Liver (tissue), 9 donors: Measurements from ENCODE around the gene POU2AF3. TPM values are rescaled to one million over a fixed set of nuclear protein-coding genes. Genes with fewer than 3 reads are reported as not detected.

Source experiments
- DNase-seq: peaks from one replicate; pipeline ENCODE4 v3.0.0-alpha.2; 2017; ENCODE audit warnings: low spot score
- H3K27ac ChIP-seq, 2 donors: one replicate each; pipeline ENCODE4 v1.7.0; 2013; ENCODE audit warnings: inconsistent platforms in 2 of 2, low read length in 2 of 2, control low read depth in 1 of 2, low read depth in 1 of 2, mild to moderate bottlenecking in 1 of 2
- H3K27me3 ChIP-seq, 4 donors: one replicate each; pipeline versions ENCODE4 v1.6.1 to v1.7.0; 2013; ENCODE audit warnings: low read length in 3 of 4, inconsistent platforms in 1 of 4, mild to moderate bottlenecking in 1 of 4, moderate library complexity in 1 of 4; ENCODE audit not compliant: control insufficient read depth in 4 of 4, insufficient read depth in 4 of 4
- H3K36me3 ChIP-seq, 4 donors: one replicate each; pipeline versions ENCODE4 v1.6.1 to v1.7.0; 2013; ENCODE audit warnings: low read length in 3 of 4, mild to moderate bottlenecking in 3 of 4, low read depth in 1 of 4, moderate library complexity in 1 of 4; ENCODE audit not compliant: control insufficient read depth in 4 of 4, insufficient read depth in 3 of 4
- H3K4me1 ChIP-seq, 4 donors: one replicate each; pipeline versions ENCODE4 v1.6.1 to v1.7.0; 2013; ENCODE audit warnings: low read length in 3 of 4, mild to moderate bottlenecking in 3 of 4, moderate library complexity in 1 of 4; ENCODE audit not compliant: control insufficient read depth in 4 of 4, insufficient read depth in 4 of 4
- H3K4me3 ChIP-seq, 3 donors: one replicate each; pipeline versions ENCODE4 v1.6.1 to v1.7.0; 2013; ENCODE audit warnings: low read length in 3 of 3, control low read depth in 1 of 3, low read depth in 1 of 3, mild to moderate bottlenecking in 1 of 3
- H3K9ac ChIP-seq, 2 donors: one replicate each; pipeline ENCODE4 v1.7.0; 2013; ENCODE audit warnings: low read length in 2 of 2, mild to moderate bottlenecking in 2 of 2, moderate library complexity in 2 of 2, control low read depth in 1 of 2, low read depth in 1 of 2
- H3K9me3 ChIP-seq, 4 donors: one replicate each; pipeline versions ENCODE4 v1.6.1 to v1.7.0; 2013; ENCODE audit warnings: low read length in 3 of 4; ENCODE audit not compliant: control insufficient read depth in 4 of 4
- ATF3 ChIP-seq: IDR thresholded peaks from 2 replicates; pipeline ENCODE4 v1.6.1; 2016; ENCODE audit warnings: antibody characterized with exemption
- CTCF ChIP-seq: fragments of 150-350 bp; IDR thresholded peaks from 2 replicates; pipeline ENCODE4 v1.5.1; 2017; ENCODE audit warnings: improper control_type of control experiment, low read depth, low read length; ENCODE audit not compliant: missing input control
- EGR1 ChIP-seq, 2 donors: IDR thresholded peaks; 2 replicates each; pipeline ENCODE4 v1.6.1; 2016 to 2018; ENCODE audit warnings: antibody characterized with exemption in 2 of 2, low read depth in 2 of 2
- FOXA1 ChIP-seq: IDR thresholded peaks from 2 replicates; pipeline ENCODE4 v1.6.1; 2016; ENCODE audit warnings: antibody characterized with exemption
- FOXA2 ChIP-seq: IDR thresholded peaks from 2 replicates; pipeline ENCODE4 v1.6.1; 2016; ENCODE audit warnings: antibody characterized with exemption
- GABPA ChIP-seq, 2 donors: IDR thresholded peaks in 1 of 2; conservative IDR thresholded peaks in 1 of 2; 2 replicates each; pipeline ENCODE4 v1.6.1; 2016; ENCODE audit warnings: antibody characterized with exemption in 2 of 2, mild to moderate bottlenecking in 1 of 2, moderate library complexity in 1 of 2
- HNF4A ChIP-seq, 2 donors: conservative IDR thresholded peaks; 2 replicates each; pipeline ENCODE4 v1.6.1; 2016; ENCODE audit warnings: antibody characterized with exemption in 2 of 2, mild to moderate bottlenecking in 2 of 2
- HNF4G ChIP-seq: IDR thresholded peaks from 2 replicates; pipeline ENCODE4 v1.6.1; 2016; ENCODE audit warnings: antibody characterized with exemption
- JUND ChIP-seq, 2 donors: IDR thresholded peaks; 2 replicates each; pipeline ENCODE4 v1.6.1; 2016; ENCODE audit warnings: antibody characterized with exemption in 2 of 2
- MAX ChIP-seq: IDR thresholded peaks from 2 replicates; pipeline ENCODE4 v1.6.1; 2016; ENCODE audit warnings: antibody characterized with exemption
- NR2F2 ChIP-seq: IDR thresholded peaks from 2 replicates; pipeline ENCODE4 v1.6.1; 2016; ENCODE audit warnings: antibody characterized with exemption
- RAD21 ChIP-seq, 2 donors: IDR thresholded peaks; 2 replicates each; pipeline ENCODE4 v1.6.1; 2016; ENCODE audit warnings: antibody characterized with exemption in 2 of 2, mild to moderate bottlenecking in 2 of 2
- REST ChIP-seq: IDR thresholded peaks from 2 replicates; pipeline ENCODE4 v1.6.1; 2016; ENCODE audit warnings: antibody characterized with exemption, mild to moderate bottlenecking
- RXRA ChIP-seq, 2 donors: IDR thresholded peaks; 2 replicates each; pipeline ENCODE4 v1.6.1; 2017 to 2018; ENCODE audit warnings: antibody characterized with exemption in 2 of 2, mild to moderate bottlenecking in 1 of 2
- SP1 ChIP-seq: IDR thresholded peaks from 2 replicates; pipeline ENCODE4 v1.6.1; 2018; ENCODE audit warnings: antibody characterized with exemption, mild to moderate bottlenecking
- TAF1 ChIP-seq: conservative IDR thresholded peaks from 2 replicates; pipeline ENCODE4 v1.6.1; 2016; ENCODE audit warnings: antibody characterized with exemption, mild to moderate bottlenecking
- YY1 ChIP-seq: IDR thresholded peaks from 2 replicates; pipeline ENCODE4 v1.6.1; 2016; ENCODE audit warnings: antibody characterized with exemption, mild to moderate bottlenecking
- ZBTB33 ChIP-seq: IDR thresholded peaks from 2 replicates; pipeline ENCODE4 v1.6.1; 2016; ENCODE audit warnings: antibody characterized with exemption
- WGBS: extraction: QIAGEN DNeasy Blood & Tissue Kit; methylation state at CpG from one replicate; pipeline ENCODE4 v1.1.7; 2013; 5-methylcytosine and 5-hydroxymethylcytosine counted together
- polyA plus RNA-seq, 2 donors: library from polyadenylated mRNA; stranded (reverse) in 1 of 2; unstranded in 1 of 2; fragments of 200-250 nt in 1 of 2; fragments of >200 nt in 1 of 2; fragmentation: Nextera tagmentation in 1 of 2; extraction: Ambion mirVana in 1 of 2; gene quantifications; one replicate each; pipeline versions ENCODE4 v1.2.1 to v1.2.3, GENCODE V29; 2013 to 2015
- total RNA-seq, 2 donors: library from RNA; depleted of rRNA; stranded (reverse); fragments of >200 nt; gene quantifications; one replicate each; pipeline ENCODE4 v1.2.3, GENCODE V29; 2014
- donor health status: healthy.
- donor health status: healthy.
- donor health status: healthy.
- donor health status: healthy.
- donor health status: healthy.

The POU2AF3 gene
- total RNA-seq (under 1 TPM; 0.17 to 0.65 TPM), polyA plus RNA-seq (under 1 TPM; 0.33 to 0.68 TPM)

GRCh38 chr11:111298413-111299100 is at the start of gene POU2AF3:
Gene POU2AF3 (plus strand): TSS chr11:111298546. CDS start chr11:111298582, 36 bp downstream.
- H3K9ac ChIP-seq, result peak within 1 kb of the TSS in 1 of 2 donors; percentile 1
- H3K27ac ChIP-seq, result peak within 1 kb of the TSS; percentile 72 to 74

GRCh38 chr11:111250936-111251335 is 47.4 kb upstream of the POU2AF3 start:
- TF ChIP-seq SP1, result no peak
- no peak for TF ChIP-seq NR2F2
- TF ChIP-seq TAF1, result no peak
- TF ChIP-seq FOXA2, result no peak
- TF ChIP-seq FOXA1, result no peak
- no peak for TF ChIP-seq GABPA (IDR thresholded peaks at IDR 0.05 in 1 of 2, conservative IDR thresholded peaks at IDR 0.05 in 1 of 2)
- no peak for TF ChIP-seq EGR1 (IDR thresholded peaks at IDR 0.05; ENCODE audit: low read depth in 2 of 2)
- TF ChIP-seq JUND (IDR thresholded peaks at IDR 0.05), result no peak
- DNase-seq, result no peak
- Histone ChIP-seq H3K4me3 (no peak overlapping the region), H3K27ac (no peak overlapping the region), H3K36me3 (no peaks in the 10 kb centered on the region), H3K9ac (no peak overlapping the region), H3K9me3 (no peaks in the 10 kb centered on the region), H3K4me1 (no peaks in the 10 kb centered on the region), H3K27me3 (peaks cover 0 to 5% (median 0%) of the 10 kb centered on the region in 4 donors)
- WGBS, result 64% methylated on average over 2 of the region's 2 CpGs

More at GRCh38 chr11:111298413-111299100, at the start of gene POU2AF3:
- Histone ChIP-seq H3K4me3 (peak within 1 kb of the TSS; percentile 60 to 67 (median 62)), H3K4me1 (peaks cover 8 to 47% (median 42%) of the 10 kb centered on the region in 4 donors), H3K36me3 (no peaks in the 10 kb centered on the region), H3K9me3 (no peaks in the 10 kb centered on the region), H3K27me3 (no peaks in the 10 kb centered on the region)
- WGBS, result 28% methylated on average over 57 of the region's 57 CpGs
- peak; percentile 45 for DNase-seq
- TF ChIP-seq RXRA (IDR thresholded peaks at IDR 0.05), result no peak
- TF ChIP-seq RAD21 (IDR thresholded peaks at IDR 0.05), result no peak
- no peak for TF ChIP-seq SP1
- no peak for TF ChIP-seq HNF4G
- TF ChIP-seq JUND (IDR thresholded peaks at IDR 0.05), result no peak

- Histone ChIP-seq H3K36me3 (no peaks in the 10 kb centered on the region), H3K4me3 (no peak overlapping the region), H3K27me3 (peaks cover 0 to 5% (median 0%) of the 10 kb centered on the region in 4 donors), H3K9ac (no peak overlapping the region), H3K27ac (no peak overlapping the region), H3K4me1 (no peaks in the 10 kb centered on the region), H3K9me3 (no peaks in the 10 kb centered on the region)
- TF ChIP-seq ATF3 (no peak), SP1 (no peak), HNF4A (conservative IDR thresholded peaks at IDR 0.05) (no peak), ZBTB33 (no peak), GABPA (IDR thresholded peaks at IDR 0.05 in 1 of 2, conservative IDR thresholded peaks at IDR 0.05 in 1 of 2) (no peak), TAF1 (no peak), RAD21 (IDR thresholded peaks at IDR 0.05) (no peak), REST (no peak), EGR1 (IDR thresholded peaks at IDR 0.05; ENCODE audit: low read depth in 2 of 2) (no peak), FOXA2 (no peak), HNF4G (no peak), JUND (IDR thresholded peaks at IDR 0.05) (no peak), FOXA1 (no peak), NR2F2 (no peak), YY1 (no peak), RXRA (IDR thresholded peaks at IDR 0.05) (no peak), MAX (no peak), CTCF (no peak)
- no peak for DNase-seq
- WGBS, result 90% methylated on average over 1 of the region's 1 CpG
Measured at GRCh38 chr11:111253131-111253530, 45.2 kb upstream of the POU2AF3 start.
